ENCODE measurements around the gene NAPA.

NAPA gene

DNA sequence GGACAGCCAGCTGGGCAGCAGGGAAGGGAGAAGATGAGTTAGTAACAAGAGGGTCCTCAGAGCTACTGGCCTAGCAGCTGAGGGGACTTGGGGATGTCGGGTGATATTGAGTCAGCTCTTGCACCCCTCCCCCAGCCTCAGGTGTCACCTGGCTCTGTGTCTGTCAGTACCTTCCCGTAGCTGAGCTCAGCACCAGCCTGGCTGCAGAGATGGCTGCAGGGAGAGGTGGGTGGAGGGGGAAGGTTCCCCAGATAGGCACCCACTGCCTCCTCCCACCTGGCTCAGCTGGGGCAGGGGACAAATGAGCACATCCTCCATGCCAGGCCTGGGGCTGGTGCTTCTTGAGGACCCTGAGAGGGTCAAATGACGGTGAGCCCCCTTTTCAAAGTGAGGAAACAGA lies 24.0 kb downstream of the NAPA start:
- TF ChIP-seq GABPA (IDR thresholded peaks at IDR 0.05; ENCODE audit: low read depth): no peak
- H3K4me3 ChIP-seq (replicated peaks; ENCODE audit: insufficient read depth, low read length): no peak overlapping the region
- H3K27ac ChIP-seq (replicated peaks): no peak overlapping the region
- no peak for DNase-seq (ENCODE audit: low read depth in 1 of 2, low spot score in 1 of 2)
- H3K27me3 ChIP-seq (ENCODE audit: insufficient read depth, poor library complexity, severe bottlenecking): no peaks in the 10 kb centered on the region

DNA sequence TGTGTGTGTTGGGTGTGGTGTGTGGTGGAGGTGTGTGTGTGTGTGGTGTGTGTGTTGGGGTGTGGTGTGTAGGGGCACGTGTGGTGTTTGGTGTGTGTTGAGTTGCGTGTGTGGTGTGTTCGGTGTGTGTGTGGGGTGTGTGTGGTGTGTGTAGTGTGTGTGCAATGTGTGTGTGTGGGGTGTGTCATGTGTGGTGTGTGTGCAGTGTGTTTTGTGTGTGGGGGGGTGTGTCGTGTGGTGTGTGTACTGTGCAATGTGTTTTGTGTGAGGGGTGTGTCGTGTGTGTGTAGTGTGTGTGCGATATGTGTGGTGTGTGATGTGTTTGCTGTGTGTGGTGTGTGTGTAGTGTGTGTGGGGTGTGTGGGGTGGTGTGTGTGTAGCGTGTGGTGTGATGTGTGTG lies 24.8 kb downstream of the NAPA start:
- H3K4me3 ChIP-seq (replicated peaks; ENCODE audit: insufficient read depth, low read length): no peak overlapping the region
- TF ChIP-seq, protein P1, sequence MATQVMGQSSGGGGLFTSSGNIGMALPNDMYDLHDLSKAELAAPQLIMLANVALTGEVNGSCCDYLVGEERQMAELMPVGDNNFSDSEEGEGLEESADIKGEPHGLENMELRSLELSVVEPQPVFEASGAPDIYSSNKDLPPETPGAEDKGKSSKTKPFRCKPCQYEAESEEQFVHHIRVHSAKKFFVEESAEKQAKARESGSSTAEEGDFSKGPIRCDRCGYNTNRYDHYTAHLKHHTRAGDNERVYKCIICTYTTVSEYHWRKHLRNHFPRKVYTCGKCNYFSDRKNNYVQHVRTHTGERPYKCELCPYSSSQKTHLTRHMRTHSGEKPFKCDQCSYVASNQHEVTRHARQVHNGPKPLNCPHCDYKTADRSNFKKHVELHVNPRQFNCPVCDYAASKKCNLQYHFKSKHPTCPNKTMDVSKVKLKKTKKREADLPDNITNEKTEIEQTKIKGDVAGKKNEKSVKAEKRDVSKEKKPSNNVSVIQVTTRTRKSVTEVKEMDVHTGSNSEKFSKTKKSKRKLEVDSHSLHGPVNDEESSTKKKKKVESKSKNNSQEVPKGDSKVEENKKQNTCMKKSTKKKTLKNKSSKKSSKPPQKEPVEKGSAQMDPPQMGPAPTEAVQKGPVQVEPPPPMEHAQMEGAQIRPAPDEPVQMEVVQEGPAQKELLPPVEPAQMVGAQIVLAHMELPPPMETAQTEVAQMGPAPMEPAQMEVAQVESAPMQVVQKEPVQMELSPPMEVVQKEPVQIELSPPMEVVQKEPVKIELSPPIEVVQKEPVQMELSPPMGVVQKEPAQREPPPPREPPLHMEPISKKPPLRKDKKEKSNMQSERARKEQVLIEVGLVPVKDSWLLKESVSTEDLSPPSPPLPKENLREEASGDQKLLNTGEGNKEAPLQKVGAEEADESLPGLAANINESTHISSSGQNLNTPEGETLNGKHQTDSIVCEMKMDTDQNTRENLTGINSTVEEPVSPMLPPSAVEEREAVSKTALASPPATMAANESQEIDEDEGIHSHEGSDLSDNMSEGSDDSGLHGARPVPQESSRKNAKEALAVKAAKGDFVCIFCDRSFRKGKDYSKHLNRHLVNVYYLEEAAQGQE (IDR thresholded peaks at IDR 0.05; ENCODE audit: insufficient replicate concordance, low read depth): no peak
- DNase-seq (ENCODE audit: low read depth in 1 of 2, low spot score in 1 of 2): no peak
- no peak overlapping the region for H3K27ac ChIP-seq (replicated peaks)
- H3K27me3 ChIP-seq (ENCODE audit: insufficient read depth, poor library complexity, severe bottlenecking): no peaks in the 10 kb centered on the region

DNA sequence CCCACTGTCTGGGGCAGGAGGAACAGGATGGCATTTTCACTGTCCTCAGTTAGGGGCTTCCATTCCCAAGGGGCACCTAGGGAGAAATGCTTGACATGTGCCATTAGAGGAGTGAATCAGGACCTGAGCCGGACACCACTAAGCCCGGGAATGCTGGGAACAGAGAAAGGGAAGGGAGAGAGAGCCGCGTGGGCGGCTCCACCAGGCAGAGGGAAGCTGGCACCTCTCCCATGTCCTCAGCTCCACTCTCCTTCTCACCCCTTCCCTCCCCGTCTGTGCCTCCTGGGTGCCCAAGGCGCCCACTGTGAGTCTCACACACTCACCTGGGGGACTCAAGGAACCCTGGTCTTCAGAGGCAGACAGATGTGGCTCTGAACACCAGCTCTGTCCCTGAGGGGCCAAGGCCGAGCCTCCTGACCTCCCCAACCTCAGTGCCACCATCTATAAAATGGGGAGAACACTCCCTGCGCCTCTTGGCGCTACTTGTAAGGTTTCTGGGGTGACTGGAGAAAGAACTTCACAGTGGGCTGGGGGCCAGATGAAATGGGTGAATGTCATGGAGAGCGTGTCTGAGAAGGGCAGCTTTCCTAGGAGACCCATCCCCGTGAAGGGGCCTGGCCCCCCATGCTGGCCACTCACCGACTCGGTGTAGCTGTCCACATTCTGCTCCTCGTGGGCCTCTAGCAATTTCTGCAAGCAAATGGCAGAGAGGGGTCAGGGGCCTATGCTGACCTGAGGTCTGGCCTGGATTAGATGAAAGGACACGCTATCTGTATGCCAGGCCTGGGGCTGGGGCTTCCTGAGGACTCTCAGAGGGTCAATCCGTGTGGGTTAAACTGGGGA lies 25.6 kb downstream of the NAPA start:
- no peak for DNase-seq (ENCODE audit: low read depth in 1 of 2, low spot score in 1 of 2)
- no peaks in the 10 kb centered on the region for H3K27me3 ChIP-seq (ENCODE audit: insufficient read depth, poor library complexity, severe bottlenecking)
- no peak overlapping the region for H3K4me3 ChIP-seq (replicated peaks; ENCODE audit: insufficient read depth, low read length)
- TF ChIP-seq, protein P2, sequence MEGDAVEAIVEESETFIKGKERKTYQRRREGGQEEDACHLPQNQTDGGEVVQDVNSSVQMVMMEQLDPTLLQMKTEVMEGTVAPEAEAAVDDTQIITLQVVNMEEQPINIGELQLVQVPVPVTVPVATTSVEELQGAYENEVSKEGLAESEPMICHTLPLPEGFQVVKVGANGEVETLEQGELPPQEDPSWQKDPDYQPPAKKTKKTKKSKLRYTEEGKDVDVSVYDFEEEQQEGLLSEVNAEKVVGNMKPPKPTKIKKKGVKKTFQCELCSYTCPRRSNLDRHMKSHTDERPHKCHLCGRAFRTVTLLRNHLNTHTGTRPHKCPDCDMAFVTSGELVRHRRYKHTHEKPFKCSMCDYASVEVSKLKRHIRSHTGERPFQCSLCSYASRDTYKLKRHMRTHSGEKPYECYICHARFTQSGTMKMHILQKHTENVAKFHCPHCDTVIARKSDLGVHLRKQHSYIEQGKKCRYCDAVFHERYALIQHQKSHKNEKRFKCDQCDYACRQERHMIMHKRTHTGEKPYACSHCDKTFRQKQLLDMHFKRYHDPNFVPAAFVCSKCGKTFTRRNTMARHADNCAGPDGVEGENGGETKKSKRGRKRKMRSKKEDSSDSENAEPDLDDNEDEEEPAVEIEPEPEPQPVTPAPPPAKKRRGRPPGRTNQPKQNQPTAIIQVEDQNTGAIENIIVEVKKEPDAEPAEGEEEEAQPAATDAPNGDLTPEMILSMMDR (IDR thresholded peaks at IDR 0.05; ENCODE audit: insufficient read depth, low read length): no peak
- TF ChIP-seq, protein P1 (IDR thresholded peaks at IDR 0.05; ENCODE audit: insufficient replicate concordance, low read depth): no peak
- TF ChIP-seq POLR2AphosphoS5 (IDR thresholded peaks at IDR 0.05; ENCODE audit: low read depth): no peak
- no peak overlapping the region for H3K27ac ChIP-seq (replicated peaks)

DNA sequence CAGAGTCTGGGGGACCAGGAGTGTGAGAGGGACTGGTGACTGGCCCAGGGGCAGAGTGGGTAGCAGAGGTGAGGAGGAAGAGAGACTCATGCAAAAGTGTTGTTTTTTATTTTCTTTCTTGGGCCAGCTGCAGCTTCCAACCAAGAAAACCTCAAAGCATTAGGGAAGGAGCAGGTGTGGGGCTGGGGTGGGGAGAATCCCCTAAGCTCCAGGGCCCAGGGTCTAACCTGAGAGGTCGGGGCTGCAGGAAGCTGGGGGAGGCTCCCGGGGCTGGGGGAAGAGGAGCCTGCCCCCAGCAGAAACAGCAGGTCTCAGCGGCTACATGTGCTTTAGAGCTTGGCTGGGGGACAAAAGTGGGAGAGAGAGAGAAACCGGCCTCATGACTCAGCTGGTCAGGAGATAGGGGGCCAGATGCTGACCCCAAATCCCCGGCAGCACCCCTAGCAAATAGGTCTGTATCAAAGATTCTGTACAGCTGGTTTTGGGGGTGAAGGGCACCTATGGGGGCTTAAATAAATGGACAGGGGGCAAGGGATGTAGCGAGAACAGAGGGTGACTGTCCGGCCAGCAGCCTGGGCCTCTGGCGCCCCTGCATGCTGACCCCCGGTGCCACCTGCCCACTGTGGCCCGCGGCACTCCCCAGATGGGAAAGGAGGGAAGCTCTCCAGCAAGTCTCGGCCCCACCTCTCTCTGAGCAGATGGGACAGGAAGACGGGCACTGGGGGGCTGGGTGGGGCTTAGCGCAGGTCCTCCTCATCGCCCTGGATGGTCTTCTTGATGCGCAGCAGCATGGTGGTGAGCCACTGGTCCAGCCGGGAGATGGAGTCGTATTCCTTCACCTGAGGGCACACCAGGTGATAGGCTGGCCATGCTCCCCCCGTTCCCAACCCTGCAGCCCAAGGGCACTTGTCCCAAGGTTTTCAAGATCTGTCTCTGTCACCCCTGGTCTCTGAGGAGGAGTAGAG lies 27.0 kb downstream of the NAPA start:
- Histone ChIP-seq H3K27me3 (ENCODE audit: insufficient read depth, poor library complexity, severe bottlenecking) (no peaks in the 10 kb centered on the region), H3K4me3 (replicated peaks; ENCODE audit: insufficient read depth, low read length) (no peak overlapping the region), H3K27ac (replicated peaks) (peak overlapping the region; percentile 60)
- peak in 1 of 2 experiments; percentile 30 for DNase-seq (ENCODE audit: low read depth in 1 of 2, low spot score in 1 of 2)
- no peak for TF ChIP-seq SPI1 (IDR thresholded peaks at IDR 0.05; ENCODE audit: borderline replicate concordance, low read depth)
- TF ChIP-seq, protein P2 (IDR thresholded peaks at IDR 0.05; ENCODE audit: insufficient read depth, low read length): no peak
- no peak for TF ChIP-seq POLR2AphosphoS5 (IDR thresholded peaks at IDR 0.05; ENCODE audit: low read depth)
- TF ChIP-seq GABPA (IDR thresholded peaks at IDR 0.05; ENCODE audit: low read depth): no peak
- TF ChIP-seq, protein P1 (IDR thresholded peaks at IDR 0.05; ENCODE audit: insufficient replicate concordance, low read depth): no peak
